Stimulated activated CD4-positive, alpha-beta T cell treated with anti-CD3 and anti-CD28 coated beads, Interleukin-15, amount 100 ng/mL, for 24 hours (primary cell): ENCODE measurements around the gene NTN3.
"Not testable (repeated sequence)": the region's sequence is repeated elsewhere in the genome, so short reads cannot be mapped to it uniquely, and the experiment has no call there.

Experiments used
- DNase-seq: peaks from one replicate; pipeline ENCODE4 v3.0.0-alpha.2; 2020

NTN3 gene

GRCh38 chr16:2441143-2441804, 29.8 kb upstream of the NTN3 start:
- DNase-seq: not testable (repeated sequence)

GRCh38 chr16:2443555-2443954, 27.5 kb upstream of the NTN3 start:
- DNase-seq: no peak

GRCh38 chr16:2447920-2448583, 23.0 kb upstream of the NTN3 start:
- no peak for DNase-seq

GRCh38 chr16:2449118-2449517, 22.0 kb upstream of the NTN3 start:
- no peak for DNase-seq

GRCh38 chr16:2450535-2450934, 20.6 kb upstream of the NTN3 start:
- no peak for DNase-seq

- no peak for DNase-seq
These were observed 20.1 kb upstream of the NTN3 start for GRCh38 chr16:2450975-2451381.

GRCh38 chr16:2451851-2452320, 19.2 kb upstream of the NTN3 start:
- no peak for DNase-seq

- DNase-seq: no peak
These were observed 18.4 kb upstream of the NTN3 start for GRCh38 chr16:2452650-2453049.

- no peak for DNase-seq
These were observed 15.8 kb upstream of the NTN3 start for GRCh38 chr16:2455081-2455845.

- DNase-seq: no peak
These were observed 14.4 kb upstream of the NTN3 start for GRCh38 chr16:2456551-2457153.

GRCh38 chr16:2457267-2457666, 13.8 kb upstream of the NTN3 start:
- no peak for DNase-seq

GRCh38 chr16:2457946-2458345, 13.2 kb upstream of the NTN3 start:
- DNase-seq: no peak

- peak; percentile 25 for DNase-seq
These were observed 12.0 kb upstream of the NTN3 start for GRCh38 chr16:2458887-2459646.

GRCh38 chr16:2459647-2460390, 11.3 kb upstream of the NTN3 start, which contains the start of gene TEDC2:
TEDC2 (plus strand) TSS chr16:2460109; CDS start chr16:2460145, 36 bp downstream.
- peak; percentile 100 for DNase-seq

- no peak for DNase-seq
These were observed 10.7 kb upstream of the NTN3 start for GRCh38 chr16:2460391-2460713.

- DNase-seq: no peak
These were observed 10.2 kb upstream of the NTN3 start for GRCh38 chr16:2460916-2461315.

- DNase-seq: no peak
These were observed 8.8 kb upstream of the NTN3 start for GRCh38 chr16:2462031-2462866.

GRCh38 chr16:2464333-2464732, 6.8 kb upstream of the NTN3 start:
- no peak for DNase-seq

- no peak for DNase-seq
These were observed 5.3 kb upstream of the NTN3 start for GRCh38 chr16:2465653-2466415.
